GM23248 (cell line): ENCODE results near the gene ZCCHC24. TPM values are rescaled to one million over a fixed set of nuclear protein-coding genes. Genes with fewer than 3 reads are reported as not detected.

Source experiments
- DNase-seq: peaks from one replicate; pipeline ENCODE4 v3.0.0-alpha.2; 2015
- H2AFZ ChIP-seq: fragments of 200-600 bp; sonication (generic); 2 replicates; pipeline ENCODE4 v1.6.1; 2016; ENCODE audit warnings: antibody characterized with exemption
- H3F3A ChIP-seq: fragments of 200-600 bp; sonication (generic); 2 replicates; pipeline ENCODE4 v1.6.1; 2016; ENCODE audit warnings: mild to moderate bottlenecking, antibody characterized with exemption, mixed run types; ENCODE audit not compliant: insufficient read depth
- H3K27ac ChIP-seq: fragments of 200-600 bp; sonication (generic); 2 replicates; pipeline ENCODE4 v1.5.1; 2016; ENCODE audit warnings: mild to moderate bottlenecking
- H3K27me3 ChIP-seq: fragments of 200-600 bp; sonication (generic); replicated peaks from 2 replicates; pipeline ENCODE4 v1.6.1; 2016; ENCODE audit warnings: mild to moderate bottlenecking; ENCODE audit not compliant: insufficient read depth
- H3K36me3 ChIP-seq: fragments of 200-600 bp; sonication (generic); 2 replicates; pipeline ENCODE4 v1.6.1; 2016; ENCODE audit warnings: low read depth, mild to moderate bottlenecking
- H3K4me1 ChIP-seq: fragments of 200-600 bp; sonication (generic); 2 replicates; pipeline ENCODE4 v1.6.1; 2016; ENCODE audit warnings: mild to moderate bottlenecking; ENCODE audit not compliant: insufficient read depth
- H3K4me2 ChIP-seq: fragments of 200-600 bp; sonication (generic); one replicate; pipeline ENCODE4 v1.6.1; 2016; ENCODE audit warnings: mild to moderate bottlenecking; ENCODE audit not compliant: unreplicated experiment
- H3K4me3 ChIP-seq: fragments of 200-600 bp; sonication (generic); 2 replicates; pipeline ENCODE4 v1.5.1; 2016; ENCODE audit warnings: mild to moderate bottlenecking
- H3K79me2 ChIP-seq: fragments of 200-600 bp; sonication (generic); 2 replicates; pipeline ENCODE4 v1.6.1; 2016; ENCODE audit warnings: mild to moderate bottlenecking; ENCODE audit not compliant: insufficient read depth
- H3K9ac ChIP-seq: fragments of 200-600 bp; sonication (generic); 2 replicates; pipeline ENCODE4 v1.6.1; 2016; ENCODE audit warnings: mild to moderate bottlenecking
- H3K9me2 ChIP-seq: fragments of 200-600 bp; sonication (generic); 2 replicates; pipeline ENCODE4 v1.6.1; 2016; ENCODE audit warnings: mixed run types, mild to moderate bottlenecking, moderate library complexity; ENCODE audit not compliant: insufficient read depth
- H3K9me3 ChIP-seq: fragments of 200-600 bp; sonication (generic); one replicate; pipeline ENCODE4 v1.6.1; 2017; ENCODE audit warnings: low read depth
- H4K20me1 ChIP-seq: fragments of 200-600 bp; sonication (generic); 2 replicates; pipeline ENCODE4 v1.6.0; 2016; ENCODE audit not compliant: insufficient read depth
- EZH2 ChIP-seq: fragments of 200-600 bp; sonication (generic); IDR thresholded peaks from 2 replicates; pipeline ENCODE4 v1.6.1; 2018; ENCODE audit warnings: antibody characterized with exemption, mild to moderate bottlenecking; ENCODE audit not compliant: insufficient read depth, poor library complexity, severe bottlenecking
- EZH2phosphoT487 ChIP-seq: fragments of 200-600 bp; sonication (generic); IDR thresholded peaks from 2 replicates; pipeline ENCODE4 v1.6.1; 2018; ENCODE audit warnings: antibody characterized with exemption, moderate library complexity, mild to moderate bottlenecking, low read depth; ENCODE audit not compliant: insufficient read depth
- WGBS, 2 experiments: methylation state at CpG; one replicate each; pipeline ENCODE4 v1.1.6; 2015 to 2017; ENCODE audit warnings: low lambda C conversion rate in 2 of 2, low coverage in 1 of 2; ENCODE audit errors: missing lambda C conversion rate in 2 of 2; 5-methylcytosine and 5-hydroxymethylcytosine counted together
- in situ Hi-C: fragments of 300-500 bp; cut with MboI; formaldehyde crosslinking; loops from 2 replicates; pipeline ENCODE4 v1.15.0; 2020
- polyA plus RNA-seq: library from polyadenylated mRNA; unstranded; fragments of >200 nt; fragmentation: Nextera tagmentation; extraction: Ambion mirVana; gene quantifications from 2 replicates; pipeline ENCODE4 v1.2.1, GENCODE V29; 2016
- total RNA-seq: library from RNA; depleted of rRNA; stranded (reverse); fragments of >200 nt; shearing (Covaris generic); gene quantifications from 2 replicates; pipeline ENCODE4 v1.2.3, GENCODE V29; 2014

Gene ZCCHC24
- total and polyA plus RNA-seq, 2 experiments from 2014 or later: 29.3 to 30.3 TPM

GRCh38 chr10:79346388-79347225 is 98.8 kb downstream of the ZCCHC24 start:
- H3K4me3 ChIP-seq: peak overlapping the region; percentile 89
- no peak for DNase-seq

GRCh38 chr10:79346012-79346340 is 99.4 kb downstream of the ZCCHC24 start:
- H3K4me2 ChIP-seq: no peak overlapping the region
- no peak overlapping the region for H3K9ac ChIP-seq
- no peak overlapping the region for H2AFZ ChIP-seq
- H3K79me2 ChIP-seq: peaks cover 36% of the 10 kb centered on the region
- no peak for DNase-seq
- in situ Hi-C loops: no loop called here
- TF ChIP-seq EZH2phosphoT487 (no peak), EZH2 (no peak)
- no peaks in the 10 kb centered on the region for H4K20me1 ChIP-seq
- H3K4me3 ChIP-seq: no peak overlapping the region
- no peaks in the 10 kb centered on the region for H3F3A ChIP-seq
- H3K9me2 ChIP-seq: no peaks in the 10 kb centered on the region
- H3K36me3 ChIP-seq: peaks cover 19% of the 10 kb centered on the region; the same call in 1 of the 2 replicates
- H3K27ac ChIP-seq: no peak overlapping the region
- 92 to 100% methylated on average over 1 to 2 of the region's 2 CpGs for WGBS, 2 experiments
- H3K27me3 ChIP-seq: no peaks in the 10 kb centered on the region
- no peaks in the 10 kb centered on the region for H3K9me3 ChIP-seq
- peaks cover 15% of the 10 kb centered on the region for H3K4me1 ChIP-seq

More at GRCh38 chr10:79346388-79347225, 98.8 kb downstream of the ZCCHC24 start:
- Histone ChIP-seq H3K4me2 (peak overlapping the region; percentile 48), H4K20me1 (no peaks in the 10 kb centered on the region), H3K9me2 (no peaks in the 10 kb centered on the region), H3K27ac (peak overlapping the region; percentile 81; the same call in 1 of the 2 replicates), H3K27me3 (no peaks in the 10 kb centered on the region), H2AFZ (peak overlapping the region; percentile 49), H3K36me3 (peaks cover 22% of the 10 kb centered on the region; the same call in 1 of the 2 replicates), H3K9ac (peak overlapping the region; percentile 97; the same call in 1 of the 2 replicates), H3K4me1 (peaks cover 15% of the 10 kb centered on the region), H3K79me2 (peaks cover 39% of the 10 kb centered on the region), H3K9me3 (no peaks in the 10 kb centered on the region), H3F3A (no peaks in the 10 kb centered on the region)
- in situ Hi-C loops: no loop called here
- TF ChIP-seq EZH2 (no peak), EZH2phosphoT487 (no peak)
- WGBS, 2 experiments: 50 to 53% methylated on average over 12 of the region's 12 CpGs

GRCh38 chr10:79345241-79346011 is 100.0 kb downstream of the ZCCHC24 start:
- peaks cover 30% of the 10 kb centered on the region for H3K79me2 ChIP-seq
- H3K27ac ChIP-seq: no peak overlapping the region
- no peaks in the 10 kb centered on the region for H4K20me1 ChIP-seq
- TF ChIP-seq EZH2phosphoT487: no peak
- no peak for TF ChIP-seq EZH2
- in situ Hi-C loops: no loop called here
- H3K4me2 ChIP-seq: no peak overlapping the region
- H3K4me1 ChIP-seq: peaks cover 15% of the 10 kb centered on the region
- no peak overlapping the region for H2AFZ ChIP-seq
- no peak overlapping the region for H3K9ac ChIP-seq
- H3K9me2 ChIP-seq: no peaks in the 10 kb centered on the region
- WGBS, 2 experiments: 77 to 89% methylated on average over 5 of the region's 5 CpGs
- no peak overlapping the region for H3K4me3 ChIP-seq
- peaks cover 15% of the 10 kb centered on the region; the same call in 1 of the 2 replicates for H3K36me3 ChIP-seq
- no peaks in the 10 kb centered on the region for H3F3A ChIP-seq
- no peaks in the 10 kb centered on the region for H3K27me3 ChIP-seq
- H3K9me3 ChIP-seq: no peaks in the 10 kb centered on the region
- no peak for DNase-seq

- Histone ChIP-seq H4K20me1 (no peaks in the 10 kb centered on the region), H3K36me3 (0 out of 2 replicates have a peak, but pooled peaks cover 8% of the 10 kb centered on the region), H3K9ac (no peak overlapping the region), H3K27me3 (no peaks in the 10 kb centered on the region), H3K4me2 (no peak overlapping the region), H2AFZ (no peak overlapping the region), H3K27ac (no peak overlapping the region), H3K4me3 (no peak overlapping the region), H3K9me3 (no peaks in the 10 kb centered on the region), H3K79me2 (peaks cover 22% of the 10 kb centered on the region), H3F3A (no peaks in the 10 kb centered on the region), H3K9me2 (no peaks in the 10 kb centered on the region), H3K4me1 (peaks cover 15% of the 10 kb centered on the region)
- no peak for TF ChIP-seq EZH2
- no peak for TF ChIP-seq EZH2phosphoT487
- in situ Hi-C loops: no loop called here
- DNase-seq: no peak
- 90 to 97% methylated on average over 3 of the region's 3 CpGs for WGBS, 2 experiments
These were observed 100.8 kb downstream of the ZCCHC24 start for GRCh38 chr10:79344502-79345195.
